ENCODE data around the gene HCRTR1.

DNA sequence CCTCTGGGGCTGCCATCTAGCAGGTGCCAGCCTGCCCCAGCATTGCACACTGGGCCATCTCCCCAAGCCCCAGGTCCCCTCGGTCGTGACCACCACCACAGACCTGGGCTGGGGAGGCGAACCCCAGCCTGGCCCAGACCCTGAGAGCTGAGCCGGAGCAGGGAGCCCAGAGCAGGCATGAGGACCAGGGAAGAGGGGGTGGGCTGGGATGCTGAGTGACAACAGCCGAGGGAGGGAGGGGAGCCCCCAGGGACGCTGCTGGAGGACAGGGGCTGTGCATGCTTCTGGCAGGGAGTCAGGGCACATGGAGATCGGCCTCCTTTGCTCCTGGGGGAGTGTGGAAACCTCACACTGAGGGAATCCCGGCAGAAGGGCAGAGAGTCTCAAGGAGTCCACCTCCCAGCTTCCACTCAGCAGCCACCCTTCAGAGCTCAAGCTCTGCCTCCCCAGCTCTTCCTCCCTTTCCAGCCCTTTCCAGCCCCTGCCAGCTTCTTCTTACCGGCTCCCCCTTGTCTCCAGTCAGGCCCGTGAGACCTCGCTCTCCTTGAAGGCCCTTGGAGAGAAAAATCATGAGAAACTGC lies 50.9 kb downstream of the HCRTR1 start:
- TF ChIP-seq CTCF (conservative IDR thresholded peaks at IDR 0.05) (no peak), ZFX (IDR thresholded peaks at IDR 0.05) (no peak)
